GM21717 (cell line): Measurements from ENCODE around the gene BRCA1.

Experiments
- ATAC-seq: cut with Tn5 transposase; IDR thresholded peaks from one replicate; pipeline ENCODE4 v1.9.1; 2021; ENCODE audit warnings: mild to moderate bottlenecking, moderate library complexity; ENCODE audit not compliant: unreplicated experiment

Gene BRCA1

GRCh38 chr17:43025766-43026537, 99.2 kb downstream of the BRCA1 start:
- no peak for ATAC-seq

- ATAC-seq, result no peak
These were observed 99.9 kb downstream of the BRCA1 start for GRCh38 chr17:43025290-43025657.

GRCh38 chr17:43024407-43025289, 100.5 kb downstream of the BRCA1 start, which contains the start of gene RND2:
TSS of gene RND2 (plus strand) at chr17:43025231. CDS start at chr17:43025348, 117 bp downstream.
- ATAC-seq, result no peak

- ATAC-seq, result no peak
These were observed 103.2 kb downstream of the BRCA1 start, which contains the start of gene VAT1 for GRCh38 chr17:43021741-43022512. TSS of gene VAT1 (minus strand) at chr17:43022385. CDS start at chr17:43022322, 63 bp downstream.

- ATAC-seq, result no peak
These were observed 104.1 kb downstream of the BRCA1 start for GRCh38 chr17:43020789-43021740.

GRCh38 chr17:43020030-43020621, 105.0 kb downstream of the BRCA1 start:
- no peak for ATAC-seq

GRCh38 chr17:43019418-43019817, 105.7 kb downstream of the BRCA1 start:
- ATAC-seq, result no peak

- no peak for ATAC-seq
These were observed 106.2 kb downstream of the BRCA1 start for GRCh38 chr17:43018932-43019331.

- no peak for ATAC-seq
These were observed 106.9 kb downstream of the BRCA1 start for GRCh38 chr17:43018008-43018853.

GRCh38 chr17:43016216-43016615, 108.9 kb downstream of the BRCA1 start:
- ATAC-seq, result no peak

- no peak for ATAC-seq
These were observed 109.6 kb downstream of the BRCA1 start for GRCh38 chr17:43015579-43015978.

- no peak for ATAC-seq
These were observed 110.3 kb downstream of the BRCA1 start for GRCh38 chr17:43014649-43015542.

- no peak for ATAC-seq
These were observed 111.0 kb downstream of the BRCA1 start for GRCh38 chr17:43014020-43014648.

- ATAC-seq, result no peak
These were observed 111.9 kb downstream of the BRCA1 start for GRCh38 chr17:43013296-43013695.

GRCh38 chr17:43011728-43012472, 113.3 kb downstream of the BRCA1 start:
- ATAC-seq, result no peak

- no peak for ATAC-seq
These were observed 114.4 kb downstream of the BRCA1 start for GRCh38 chr17:43010667-43011308.
